HG03378 (cell line): ENCODE results near the gene ADAMTS16.

ENCODE experiments used
- ATAC-seq: cut with Tn5 transposase; IDR thresholded peaks from one replicate; pipeline ENCODE4 v1.9.1; 2021; ENCODE audit warnings: mild to moderate bottlenecking, moderate library complexity; ENCODE audit not compliant: unreplicated experiment

Gene ADAMTS16

GRCh38 chr5:5141625-5142525 is 1.7 kb downstream of the ADAMTS16 start:
- peak; percentile 54 for ATAC-seq

GRCh38 chr5:5144441-5144840 is 4.3 kb downstream of the ADAMTS16 start:
- ATAC-seq = no peak

- no peak for ATAC-seq
Measured at GRCh38 chr5:5145651-5146529, 5.8 kb downstream of the ADAMTS16 start.

GRCh38 chr5:5146530-5147160 is 6.5 kb downstream of the ADAMTS16 start:
- ATAC-seq = no peak

- ATAC-seq = no peak
Measured at GRCh38 chr5:5149154-5149553, 9.0 kb downstream of the ADAMTS16 start.

DNA sequence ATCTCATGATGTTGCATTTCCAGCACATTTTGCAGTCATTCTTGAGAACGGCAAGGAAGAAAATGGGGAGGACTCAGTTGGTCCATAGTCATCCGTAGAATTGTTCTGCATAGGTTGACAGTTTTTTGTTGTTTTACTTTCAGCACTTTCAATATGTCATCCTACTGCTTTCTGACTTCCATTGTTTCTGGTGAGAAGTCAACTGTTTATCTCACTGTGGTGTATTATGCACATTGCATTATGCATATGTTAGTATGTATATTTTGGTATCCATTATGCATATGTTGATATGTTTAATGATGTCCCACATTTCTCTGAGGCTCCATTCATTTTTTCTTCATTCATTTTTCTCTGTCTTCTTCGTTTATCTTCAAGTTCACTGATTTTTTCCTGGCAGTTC is 10.5 kb downstream of the ADAMTS16 start:
- no peak for ATAC-seq

DNA sequence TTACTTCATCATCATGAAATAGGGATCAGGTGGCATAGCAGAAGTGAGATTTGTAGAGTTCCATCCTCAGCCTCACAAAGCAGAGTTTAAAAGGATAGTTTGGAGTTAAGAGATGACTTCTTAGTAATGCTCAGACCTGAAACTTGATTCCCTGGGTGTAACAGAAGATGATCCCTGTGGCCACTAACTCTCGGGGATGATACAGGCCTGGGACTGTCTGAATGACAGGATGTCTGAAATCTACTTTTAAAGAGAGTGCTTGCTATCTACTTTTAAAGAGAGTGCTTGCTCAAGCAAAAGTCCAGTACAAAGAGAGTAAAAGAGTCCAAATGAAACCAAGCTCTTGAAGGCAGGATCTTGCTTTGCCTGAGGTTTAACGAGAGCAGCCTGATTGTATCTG is 14.6 kb downstream of the ADAMTS16 start:
- ATAC-seq = no peak

DNA sequence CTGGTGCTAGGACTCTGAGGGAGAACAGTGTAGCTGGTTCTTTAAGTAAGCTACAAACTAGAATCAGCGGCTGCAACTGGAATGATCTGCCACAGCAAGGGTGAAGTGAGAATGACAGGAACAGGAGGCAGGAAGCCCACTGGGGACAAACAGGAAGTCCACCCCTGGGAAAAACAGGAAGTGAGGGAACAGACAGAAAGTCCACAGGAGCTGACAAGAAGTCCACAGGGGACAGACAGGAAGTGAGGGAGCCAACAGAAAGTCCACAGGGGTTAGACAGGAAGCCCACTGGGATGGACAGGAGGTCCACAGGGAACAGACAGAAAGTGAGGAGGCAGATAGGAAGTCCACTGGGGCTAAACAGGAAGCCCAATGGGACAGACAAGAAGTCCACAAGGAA is 15.5 kb downstream of the ADAMTS16 start:
- no peak for ATAC-seq

GRCh38 chr5:5156471-5157082 is 16.4 kb downstream of the ADAMTS16 start:
- no peak for ATAC-seq

GRCh38 chr5:5158472-5158895 is 18.4 kb downstream of the ADAMTS16 start:
- ATAC-seq = no peak

GRCh38 chr5:5159282-5160103 is 19.4 kb downstream of the ADAMTS16 start:
- no peak for ATAC-seq

DNA sequence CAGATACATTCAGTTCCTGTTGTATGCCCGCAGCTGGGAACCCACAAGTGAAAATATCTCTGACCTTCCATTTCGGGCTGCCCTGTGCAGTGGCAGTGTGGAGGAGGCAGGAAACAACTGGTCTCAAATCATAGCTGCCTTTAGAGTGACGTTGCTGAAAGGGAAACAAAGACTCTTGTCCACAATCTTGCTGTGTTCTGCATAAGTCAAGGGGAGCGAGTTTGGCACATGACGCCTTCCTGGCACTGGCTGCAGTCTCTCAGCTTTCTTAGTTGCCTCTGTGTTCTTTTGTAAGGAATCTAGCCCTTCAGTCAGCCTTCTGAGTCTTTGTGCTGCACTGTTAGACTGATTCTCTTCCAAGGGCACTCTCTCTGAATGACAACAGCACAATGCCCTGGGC is 24.0 kb downstream of the ADAMTS16 start:
- no peak for ATAC-seq

DNA sequence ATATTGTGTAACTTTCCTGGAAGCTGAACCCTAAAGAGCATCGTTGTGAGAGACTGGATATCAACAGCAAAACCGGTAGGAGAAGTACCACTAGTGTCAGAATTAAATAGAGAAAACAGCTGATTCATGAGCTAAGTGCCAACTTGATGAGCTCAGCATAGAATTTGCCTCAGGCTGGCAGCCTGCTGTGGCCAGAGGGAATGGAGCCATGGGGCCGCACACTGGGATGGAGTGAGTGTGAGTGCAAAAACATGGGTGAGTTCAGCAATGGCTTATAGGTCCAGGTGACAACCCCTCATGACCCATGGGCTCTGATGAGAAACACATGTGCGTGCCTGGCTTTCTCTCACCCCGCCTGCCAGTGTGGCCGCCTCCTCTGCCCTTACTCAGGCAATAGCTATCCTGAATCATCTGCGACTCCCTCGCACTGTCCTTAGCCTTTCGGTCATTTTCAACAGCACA is 25.4 kb downstream of the ADAMTS16 start:
- ATAC-seq = no peak

DNA sequence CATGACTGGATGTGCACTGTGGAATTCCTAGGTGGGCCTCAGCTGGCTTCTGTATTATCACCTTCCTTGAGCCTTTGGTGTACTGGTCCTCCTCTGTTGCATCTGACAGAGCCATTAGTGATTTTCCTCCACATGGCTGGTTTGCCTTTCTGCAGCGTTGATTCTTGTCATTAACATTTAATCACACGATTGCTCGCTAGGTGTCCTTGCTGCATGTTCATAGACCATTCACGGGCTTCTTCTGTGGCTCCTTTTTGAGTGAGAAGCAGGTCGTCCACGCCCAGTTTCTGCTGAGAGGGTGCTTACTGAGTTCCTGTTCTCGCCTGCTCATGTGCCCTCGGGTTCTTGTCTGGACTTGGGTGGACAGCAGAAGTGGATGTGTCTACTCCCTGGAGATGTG is 29.3 kb downstream of the ADAMTS16 start:
- ATAC-seq = no peak

- no peak for ATAC-seq
Measured at GRCh38 chr5:5178136-5178535, 38.0 kb downstream of the ADAMTS16 start.

DNA sequence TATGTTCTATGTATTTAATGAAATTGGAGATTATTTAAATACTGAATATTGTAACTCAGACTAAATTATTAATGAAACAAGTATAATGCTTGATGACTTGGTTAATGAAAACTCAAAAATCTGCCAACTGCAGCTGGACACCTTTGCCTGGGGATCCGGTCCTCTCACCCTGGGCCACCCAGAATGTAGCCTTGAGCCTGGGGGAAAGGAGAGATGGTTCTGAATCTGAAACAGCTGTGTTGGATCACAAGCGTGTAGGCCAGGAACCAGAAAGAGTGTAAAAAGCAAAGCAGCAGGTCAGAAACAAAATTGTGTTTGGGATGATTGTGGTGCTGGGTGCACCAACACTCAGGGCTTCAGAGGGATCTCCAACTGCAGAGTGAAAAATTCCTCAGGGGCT is 38.5 kb downstream of the ADAMTS16 start:
- ATAC-seq = no peak

DNA sequence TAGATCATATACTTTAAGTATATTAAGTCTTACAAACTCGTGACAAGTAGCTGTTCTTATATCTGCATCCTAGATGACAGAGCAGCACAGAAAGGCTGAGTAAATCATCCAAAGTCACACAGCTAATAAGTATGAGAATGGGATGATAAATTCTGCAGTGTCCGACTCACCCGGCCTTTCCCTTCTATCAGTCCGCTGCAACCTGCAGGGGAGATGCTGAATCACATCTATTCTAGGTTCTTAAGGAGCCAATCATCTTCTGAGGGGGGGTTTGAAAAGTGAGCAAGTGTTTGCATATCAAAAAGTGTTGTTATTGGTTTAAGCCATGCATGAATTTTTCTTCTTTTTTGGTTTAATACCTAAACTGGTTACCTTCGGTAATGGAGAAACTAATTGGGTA is 38.9 kb downstream of the ADAMTS16 start:
- no peak for ATAC-seq

- no peak for ATAC-seq
Measured at GRCh38 chr5:5179597-5179996, 39.5 kb downstream of the ADAMTS16 start.

GRCh38 chr5:5181650-5182324 is 41.7 kb downstream of the ADAMTS16 start:
- no peak for ATAC-seq
